ENCODE results near the gene CNBD2.

CNBD2 gene

DNA sequence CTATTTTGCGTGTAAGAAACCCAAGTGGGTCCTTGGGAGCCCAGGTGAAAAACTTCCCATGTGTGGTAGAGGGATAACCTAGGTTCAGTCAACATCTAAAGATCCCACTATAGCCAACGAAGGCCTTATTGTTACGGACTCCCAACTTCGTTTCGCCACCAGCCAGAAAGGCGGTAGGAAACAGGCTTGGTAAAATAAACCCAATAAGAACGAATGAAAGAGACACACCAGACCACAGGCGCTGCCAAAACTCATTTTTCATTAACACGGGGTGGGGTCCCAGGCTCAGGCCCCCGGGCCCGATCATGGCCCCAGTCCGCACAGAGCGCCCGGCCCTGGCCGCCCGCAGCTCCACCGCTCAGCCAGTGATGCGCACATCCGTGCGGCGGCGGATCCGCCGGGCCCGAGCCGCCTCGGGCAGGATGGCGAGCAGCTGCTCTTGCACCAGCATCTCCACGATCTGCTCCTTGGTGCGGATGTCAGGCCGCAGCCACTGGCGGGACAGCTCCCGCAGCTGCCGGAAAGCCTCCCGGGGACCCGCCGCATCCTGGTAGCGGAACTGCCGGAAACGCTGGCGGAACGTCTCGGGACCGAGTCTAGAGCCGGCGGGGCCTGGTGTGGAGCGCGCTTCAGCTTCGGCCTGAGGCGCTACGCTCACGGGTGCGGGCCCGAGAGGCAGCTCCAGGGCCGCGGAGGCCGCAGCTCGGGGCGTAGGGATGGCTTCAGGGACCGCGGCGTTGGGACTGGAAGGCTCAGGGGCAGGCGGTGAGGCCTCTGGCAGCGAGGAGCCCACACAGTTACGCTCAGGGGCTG is 14.8 kb upstream of the CNBD2 start:
- TF ChIP-seq ZNF565 (CRISPR knock-in tag; conservative IDR thresholded peaks at IDR 0.05; ENCODE audit: low read depth) (no peak), ZNF8 (CRISPR knock-in tag; IDR thresholded peaks at IDR 0.05) (no peak), ZC3H10 (CRISPR knock-in tag; IDR thresholded peaks at IDR 0.05) (no peak), ZFP30 (CRISPR knock-in tag; IDR thresholded peaks at IDR 0.05) (no peak), SNAI2 (CRISPR knock-in tag; IDR thresholded peaks at IDR 0.05) (no peak), ARNTL (CRISPR knock-in tag; IDR thresholded peaks at IDR 0.05; ENCODE audit: borderline replicate concordance, low read depth) (no peak), TOX (CRISPR knock-in tag; IDR thresholded peaks at IDR 0.05; ENCODE audit: borderline replicate concordance) (no peak), ZNF70 (CRISPR knock-in tag; IDR thresholded peaks at IDR 0.05) (no peak), TCF4 (CRISPR knock-in tag; IDR thresholded peaks at IDR 0.05; ENCODE audit: borderline replicate concordance) (no peak), ESRRG (CRISPR knock-in tag; IDR thresholded peaks at IDR 0.05) (no peak), GLIS3 (CRISPR knock-in tag; IDR thresholded peaks at IDR 0.05) (no peak), PPARA (CRISPR knock-in tag; IDR thresholded peaks at IDR 0.05; ENCODE audit: borderline replicate concordance) (no peak), CSDC2 (CRISPR knock-in tag; IDR thresholded peaks at IDR 0.05) (no peak)
- TF ChIP-seq, protein P1, sequence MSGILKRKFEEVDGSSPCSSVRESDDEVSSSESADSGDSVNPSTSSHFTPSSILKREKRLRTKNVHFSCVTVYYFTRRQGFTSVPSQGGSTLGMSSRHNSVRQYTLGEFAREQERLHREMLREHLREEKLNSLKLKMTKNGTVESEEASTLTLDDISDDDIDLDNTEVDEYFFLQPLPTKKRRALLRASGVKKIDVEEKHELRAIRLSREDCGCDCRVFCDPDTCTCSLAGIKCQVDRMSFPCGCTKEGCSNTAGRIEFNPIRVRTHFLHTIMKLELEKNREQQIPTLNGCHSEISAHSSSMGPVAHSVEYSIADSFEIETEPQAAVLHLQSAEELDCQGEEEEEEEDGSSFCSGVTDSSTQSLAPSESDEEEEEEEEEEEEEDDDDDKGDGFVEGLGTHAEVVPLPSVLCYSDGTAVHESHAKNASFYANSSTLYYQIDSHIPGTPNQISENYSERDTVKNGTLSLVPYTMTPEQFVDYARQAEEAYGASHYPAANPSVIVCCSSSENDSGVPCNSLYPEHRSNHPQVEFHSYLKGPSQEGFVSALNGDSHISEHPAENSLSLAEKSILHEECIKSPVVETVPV (CRISPR knock-in tag; IDR thresholded peaks at IDR 0.05): no peak
- TF ChIP-seq, protein P2, sequence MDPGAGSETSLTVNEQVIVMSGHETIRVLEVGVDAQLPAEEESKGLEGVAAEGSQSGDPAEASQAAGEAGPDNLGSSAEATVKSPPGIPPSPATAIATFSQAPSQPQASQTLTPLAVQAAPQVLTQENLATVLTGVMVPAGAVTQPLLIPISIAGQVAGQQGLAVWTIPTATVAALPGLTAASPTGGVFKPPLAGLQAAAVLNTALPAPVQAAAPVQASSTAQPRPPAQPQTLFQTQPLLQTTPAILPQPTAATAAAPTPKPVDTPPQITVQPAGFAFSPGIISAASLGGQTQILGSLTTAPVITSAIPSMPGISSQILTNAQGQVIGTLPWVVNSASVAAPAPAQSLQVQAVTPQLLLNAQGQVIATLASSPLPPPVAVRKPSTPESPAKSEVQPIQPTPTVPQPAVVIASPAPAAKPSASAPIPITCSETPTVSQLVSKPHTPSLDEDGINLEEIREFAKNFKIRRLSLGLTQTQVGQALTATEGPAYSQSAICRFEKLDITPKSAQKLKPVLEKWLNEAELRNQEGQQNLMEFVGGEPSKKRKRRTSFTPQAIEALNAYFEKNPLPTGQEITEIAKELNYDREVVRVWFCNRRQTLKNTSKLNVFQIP (CRISPR knock-in tag; IDR thresholded peaks at IDR 0.05; ENCODE audit: borderline replicate concordance, low read depth): no peak
- TF ChIP-seq, protein P3, sequence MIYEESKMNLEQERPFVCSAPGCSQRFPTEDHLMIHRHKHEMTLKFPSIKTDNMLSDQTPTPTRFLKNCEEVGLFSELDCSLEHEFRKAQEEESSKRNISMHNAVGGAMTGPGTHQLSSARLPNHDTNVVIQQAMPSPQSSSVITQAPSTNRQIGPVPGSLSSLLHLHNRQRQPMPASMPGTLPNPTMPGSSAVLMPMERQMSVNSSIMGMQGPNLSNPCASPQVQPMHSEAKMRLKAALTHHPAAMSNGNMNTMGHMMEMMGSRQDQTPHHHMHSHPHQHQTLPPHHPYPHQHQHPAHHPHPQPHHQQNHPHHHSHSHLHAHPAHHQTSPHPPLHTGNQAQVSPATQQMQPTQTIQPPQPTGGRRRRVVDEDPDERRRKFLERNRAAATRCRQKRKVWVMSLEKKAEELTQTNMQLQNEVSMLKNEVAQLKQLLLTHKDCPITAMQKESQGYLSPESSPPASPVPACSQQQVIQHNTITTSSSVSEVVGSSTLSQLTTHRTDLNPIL (CRISPR knock-in tag; IDR thresholded peaks at IDR 0.05; ENCODE audit: low read depth): no peak
- peak; percentile 46 for ATAC-seq

DNA sequence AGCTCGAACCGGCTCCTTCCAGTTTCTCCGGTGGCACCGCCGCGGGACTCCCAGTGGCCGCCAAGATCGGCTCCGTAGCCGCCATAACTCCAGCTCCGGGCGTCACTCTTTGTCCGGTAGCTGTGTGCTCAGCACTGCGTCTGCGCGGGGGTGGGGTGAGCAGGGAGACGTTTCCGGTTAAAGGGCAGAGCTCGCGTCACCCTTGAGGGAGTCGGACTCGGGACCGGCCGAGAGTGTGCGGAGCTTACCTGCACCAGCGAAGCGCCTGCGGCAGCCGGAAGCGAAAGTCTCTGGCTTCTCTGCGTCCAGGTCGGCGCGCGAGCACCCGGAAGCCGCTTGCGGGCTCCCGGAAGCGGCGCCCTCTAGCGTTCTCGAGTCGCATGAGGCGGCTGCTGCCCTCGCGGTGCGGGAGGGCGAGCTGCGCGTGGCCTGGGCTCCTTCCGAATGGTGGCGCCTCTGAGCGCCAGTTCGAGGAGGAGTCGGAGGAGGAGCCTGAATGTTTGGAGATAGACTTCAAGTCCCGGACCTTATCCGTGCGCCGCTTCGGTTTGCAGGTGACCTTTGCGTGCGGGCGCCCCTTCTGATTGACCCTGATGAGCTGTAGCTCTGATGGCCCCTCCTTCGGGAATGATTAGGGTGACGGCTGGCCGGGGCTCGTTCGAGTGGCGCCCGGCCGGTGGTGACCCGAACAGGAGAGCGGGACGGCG is 14.0 kb upstream of the CNBD2 start, which contains the start of gene SCAND1:
SCAND1 (minus strand) TSS at position 303 of the 707 bp plus-strand sequence; CDS start at position 85, 218 bp downstream.
- peak; percentile 93 for ATAC-seq
- TF ChIP-seq ZC3H10 (CRISPR knock-in tag; IDR thresholded peaks at IDR 0.05) (no peak), ZNF70 (CRISPR knock-in tag; IDR thresholded peaks at IDR 0.05) (no peak), ZFP3 (CRISPR knock-in tag; IDR thresholded peaks at IDR 0.05) (peak; percentile 24; the same call in 1 of the 2 replicates), TOX (CRISPR knock-in tag; IDR thresholded peaks at IDR 0.05; ENCODE audit: borderline replicate concordance) (no peak), ZNF565 (CRISPR knock-in tag; conservative IDR thresholded peaks at IDR 0.05; ENCODE audit: low read depth) (no peak), GLIS3 (CRISPR knock-in tag; IDR thresholded peaks at IDR 0.05) (no peak)
- TF ChIP-seq, protein P4, sequence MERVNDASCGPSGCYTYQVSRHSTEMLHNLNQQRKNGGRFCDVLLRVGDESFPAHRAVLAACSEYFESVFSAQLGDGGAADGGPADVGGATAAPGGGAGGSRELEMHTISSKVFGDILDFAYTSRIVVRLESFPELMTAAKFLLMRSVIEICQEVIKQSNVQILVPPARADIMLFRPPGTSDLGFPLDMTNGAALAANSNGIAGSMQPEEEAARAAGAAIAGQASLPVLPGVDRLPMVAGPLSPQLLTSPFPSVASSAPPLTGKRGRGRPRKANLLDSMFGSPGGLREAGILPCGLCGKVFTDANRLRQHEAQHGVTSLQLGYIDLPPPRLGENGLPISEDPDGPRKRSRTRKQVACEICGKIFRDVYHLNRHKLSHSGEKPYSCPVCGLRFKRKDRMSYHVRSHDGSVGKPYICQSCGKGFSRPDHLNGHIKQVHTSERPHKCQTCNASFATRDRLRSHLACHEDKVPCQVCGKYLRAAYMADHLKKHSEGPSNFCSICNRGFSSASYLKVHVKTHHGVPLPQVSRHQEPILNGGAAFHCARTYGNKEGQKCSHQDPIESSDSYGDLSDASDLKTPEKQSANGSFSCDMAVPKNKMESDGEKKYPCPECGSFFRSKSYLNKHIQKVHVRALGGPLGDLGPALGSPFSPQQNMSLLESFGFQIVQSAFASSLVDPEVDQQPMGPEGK (CRISPR knock-in tag; IDR thresholded peaks at IDR 0.05; ENCODE audit: borderline replicate concordance): peak; percentile 54; the same call in 1 of the 2 replicates

DNA sequence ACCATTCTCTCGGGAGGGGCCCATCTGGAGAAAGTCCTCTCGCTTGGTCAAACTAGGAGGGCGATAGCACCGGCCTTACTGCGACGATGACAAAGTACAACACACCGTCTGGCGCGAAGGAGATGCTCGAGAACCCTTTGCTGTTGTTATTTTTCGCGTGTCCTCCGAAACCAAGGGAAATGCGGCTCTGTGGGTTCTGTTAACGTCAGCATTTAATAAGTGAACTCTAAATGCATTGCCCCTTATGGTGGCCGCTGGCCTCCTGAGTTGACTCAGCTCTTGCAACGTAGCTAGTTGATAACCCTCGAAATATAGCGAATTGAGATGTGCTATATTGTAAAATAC is 13.5 kb upstream of the CNBD2 start:
- TF ChIP-seq, protein P2 (CRISPR knock-in tag; IDR thresholded peaks at IDR 0.05; ENCODE audit: borderline replicate concordance, low read depth): no peak
- TF ChIP-seq ZNF565 (CRISPR knock-in tag; conservative IDR thresholded peaks at IDR 0.05; ENCODE audit: low read depth): no peak
- no peak for TF ChIP-seq ZC3H10 (CRISPR knock-in tag; IDR thresholded peaks at IDR 0.05)
- no peak for TF ChIP-seq TCF4 (CRISPR knock-in tag; IDR thresholded peaks at IDR 0.05; ENCODE audit: borderline replicate concordance)
- TF ChIP-seq GLIS3 (CRISPR knock-in tag; IDR thresholded peaks at IDR 0.05): no peak
- ATAC-seq: peak; percentile 32

Data from SK-N-SH treated with all-trans-retinoic acid at 6 μM for 48 hours (cell line).